Right lobe of liver (tissue), 6 donors: ENCODE data around the gene GAB1. TPM values are rescaled to one million over a fixed set of nuclear protein-coding genes. Genes with fewer than 3 reads are reported as not detected.

Experiments used
- ATAC-seq, 4 donors: fragments of 200-7000 bp; cut with Tn5 transposase; one replicate each; pipeline ENCODE4 v1.9.1; 2020; ENCODE audit warnings: mild to moderate bottlenecking in 4 of 4, moderate library complexity in 4 of 4
- DNase-seq, 3 donors: peaks; one replicate each; pipeline ENCODE4 v3.0.0-alpha.2; 2020
- H3K27ac ChIP-seq, 3 donors: fragments of 200-600 bp; one replicate each; pipeline ENCODE4 v1.8.0; 2022
- H3K27me3 ChIP-seq, 2 donors: fragments of 200-600 bp; one replicate each; pipeline ENCODE4 v1.8.0; 2022
- H3K36me3 ChIP-seq, 4 donors: fragments of 200-600 bp; sonication (generic) in 1 of 4; one replicate each; pipeline versions ENCODE4 v1.5.1 to v1.8.0; 2017 to 2022; ENCODE audit warnings: control low read depth in 1 of 4
- H3K4me1 ChIP-seq, 4 donors: fragments of 200-600 bp; sonication (generic) in 1 of 4; one replicate each; pipeline versions ENCODE4 v1.5.1 to v1.8.0; 2017 to 2022; ENCODE audit warnings: control low read depth in 1 of 4
- H3K4me3 ChIP-seq, 3 donors: fragments of 200-600 bp; one replicate each; pipeline ENCODE4 v1.8.0; 2022
- H3K9me3 ChIP-seq, 4 donors: fragments of 200-600 bp; sonication (generic) in 1 of 4; one replicate each; pipeline versions ENCODE4 v1.5.1 to v1.8.0; 2017 to 2022; ENCODE audit warnings: control low read depth in 1 of 4
- CTCF ChIP-seq, 4 donors: fragments of 200-600 bp in 3 of 4; fragments of 450-650 bp in 1 of 4; IDR thresholded peaks; one replicate each; pipeline versions ENCODE4 v1.5.1 to v1.8.0; 2016 to 2022; ENCODE audit warnings: antibody characterized with exemption in 4 of 4, mild to moderate bottlenecking in 2 of 4
- POLR2A ChIP-seq: fragments of 450-650 bp; IDR thresholded peaks from one replicate; pipeline ENCODE4 v1.6.1; 2017; ENCODE audit warnings: antibody characterized with exemption, mild to moderate bottlenecking
- WGBS: methylation state at CpG from one replicate; pipeline ENCODE4 v1.1.6; 2018; ENCODE audit warnings: low coverage, low lambda C conversion rate; ENCODE audit not compliant: insufficient coverage; ENCODE audit errors: missing lambda C conversion rate; 5-methylcytosine and 5-hydroxymethylcytosine counted together
- intact Hi-C, 2 donors: fragments of 100-400 bp; cut with DNase I; formaldehyde crosslinking; loops; one replicate each; pipeline versions ENCODE4 v1.11.2 to v1.14.1; 2022
- total RNA-seq, 6 experiments: library from RNA; depleted of rRNA in 2 of 6; stranded (reverse); fragments of >200 nt in 2 of 6; fragmentation: NEBNext Ultra II Directional in 3 of 6; extraction: Animal tissue kit (Norgen Biotek cat#: 25700) in 3 of 6; gene quantifications; one replicate each; pipeline versions ENCODE4 v1.1.0 to v1.2.4, GENCODE V29; 2016 to 2023
- donor health status: DM: no; HTN: yes; CAD: no.
- donor health status: DM: no; HTN: no; CAD: no.
- donor health status: DM: no; HTN: no; CAD: no.
- donor health status: DM: no; HTN: yes; CAD: no.
- donor health status: DM: no; HTN: yes; CAD: no.

The GAB1 gene
- total RNA-seq, 6 experiments from 2014 or later, result 7.0 to 13.0 (median 9.7) TPM

DNA sequence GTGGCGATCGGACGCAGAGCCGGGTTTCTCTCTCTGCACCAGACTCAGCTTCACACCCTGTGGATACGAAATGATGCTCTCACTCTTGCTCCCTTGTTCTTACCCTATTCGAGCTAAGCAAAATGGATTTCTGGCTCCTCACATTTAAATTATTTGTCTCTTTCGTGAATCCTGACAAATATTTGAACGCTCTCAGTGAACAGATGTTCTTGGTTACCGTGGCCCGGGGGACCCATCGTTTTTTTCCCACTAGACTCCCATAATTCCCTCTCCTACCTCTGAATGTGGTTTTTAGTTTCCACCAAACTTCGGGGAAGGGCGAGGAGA lies 177.5 kb downstream of the GAB1 start:
- H3K36me3 ChIP-seq, result peaks cover 0 to 11% (median 0%) of the 10 kb centered on the region in 4 donors
- TF ChIP-seq POLR2A (no peak), CTCF (IDR thresholded peaks at IDR 0.05) (no peak)
- ATAC-seq (no peak), DNase-seq (no peak)
- WGBS, result 0% methylated on average over 9 of the region's 13 CpGs
- intact Hi-C loops, result no loop called here
- no peaks in the 10 kb centered on the region for H3K9me3 ChIP-seq
- H3K27ac ChIP-seq, result peak overlapping the region; percentile 90 to 95 (median 94)
- H3K27me3 ChIP-seq, result no peaks in the 10 kb centered on the region
- peak overlapping the region; percentile 77 to 86 (median 86) for H3K4me3 ChIP-seq
- H3K4me1 ChIP-seq, result peaks cover 0 to 10% (median 0%) of the 10 kb centered on the region in 4 donors

GRCh38 chr4:143514497-143514896 lies 177.8 kb downstream of the GAB1 start:
- Histone ChIP-seq H3K36me3 (peaks cover 0 to 11% (median 0%) of the 10 kb centered on the region in 4 donors), H3K9me3 (no peaks in the 10 kb centered on the region), H3K27me3 (no peaks in the 10 kb centered on the region), H3K4me3 (peak overlapping the region; percentile 77 to 86 (median 86)), H3K4me1 (peaks cover 0 to 10% (median 0%) of the 10 kb centered on the region in 4 donors), H3K27ac (peak overlapping the region; percentile 90 to 95 (median 94))
- no peak for TF ChIP-seq POLR2A
- no peak for TF ChIP-seq CTCF (IDR thresholded peaks at IDR 0.05)
- intact Hi-C loops, result no loop called here
- DNase-seq (peak; percentile 43 to 59 (median 49)), ATAC-seq (peak in 3 of 4 donors; percentile 1 to 11 (median 5))
- WGBS, result 1% methylated on average over 12 of the region's 18 CpGs

GRCh38 chr4:143514901-143515300 lies 178.2 kb downstream of the GAB1 start:
- Histone ChIP-seq H3K9me3 (no peaks in the 10 kb centered on the region), H3K27me3 (no peaks in the 10 kb centered on the region), H3K4me1 (peaks cover 0 to 10% (median 0%) of the 10 kb centered on the region in 4 donors), H3K4me3 (peak overlapping the region; percentile 77 to 86 (median 86)), H3K36me3 (peaks cover 0 to 11% (median 0%) of the 10 kb centered on the region in 4 donors), H3K27ac (peak overlapping the region in 2 of 3 donors; percentile 90 to 95)
- WGBS, result 26% methylated on average over 5 of the region's 5 CpGs
- intact Hi-C loops, result no loop called here
- TF ChIP-seq CTCF (IDR thresholded peaks at IDR 0.05) (no peak), POLR2A (no peak)
- no peak for DNase-seq
- no peak for ATAC-seq

GRCh38 chr4:143515905-143516304 lies 179.2 kb downstream of the GAB1 start:
- DNase-seq (no peak), ATAC-seq (no peak)
- Histone ChIP-seq H3K4me3 (no peak overlapping the region), H3K27ac (no peak overlapping the region), H3K36me3 (peaks cover 0 to 11% (median 0%) of the 10 kb centered on the region in 4 donors), H3K27me3 (no peaks in the 10 kb centered on the region), H3K4me1 (peaks cover 0 to 10% (median 0%) of the 10 kb centered on the region in 4 donors), H3K9me3 (no peaks in the 10 kb centered on the region)
- TF ChIP-seq POLR2A (no peak), CTCF (IDR thresholded peaks at IDR 0.05) (no peak)
- intact Hi-C loops, result no loop called here

GRCh38 chr4:143517764-143518163 lies 181.1 kb downstream of the GAB1 start:
- intact Hi-C loops, result no loop called here
- no peak overlapping the region for H3K27ac ChIP-seq
- no peak for DNase-seq
- H3K36me3 ChIP-seq, result peaks cover 0 to 24% (median 2%) of the 10 kb centered on the region in 4 donors
- TF ChIP-seq POLR2A (no peak), CTCF (IDR thresholded peaks at IDR 0.05) (no peak)
- no peak overlapping the region for H3K4me3 ChIP-seq
- H3K27me3 ChIP-seq, result no peaks in the 10 kb centered on the region
- peaks cover 0 to 10% (median 0%) of the 10 kb centered on the region in 4 donors for H3K4me1 ChIP-seq
- no peaks in the 10 kb centered on the region for H3K9me3 ChIP-seq
- 97% methylated on average over 2 of the region's 2 CpGs for WGBS
- no peak for ATAC-seq
